Activated CD4-positive, alpha-beta memory T cell treated with anti-CD3 and anti-CD28 coated beads, Interleukin-2, amount 10 ng/mL, durations not matched to agents 7 days and 5 days (primary cell): ENCODE measurements around the gene DZIP1L. TPM values are rescaled to one million over a fixed set of nuclear protein-coding genes. Genes with fewer than 3 reads are reported as not detected.

Source experiments
- CTCF ChIA-PET: fragments of 350-600 bp; sonication (Branson Sonifier 250); formaldehyde crosslinking; loops from one replicate; lab custom pipeline; 2021; ENCODE audit warnings: antibody characterized with exemption, inconsistent platforms; lab: Charles Lee
- POLR2A ChIA-PET: fragments of 350-600 bp; sonication (Branson Sonifier 250); formaldehyde crosslinking; loops from one replicate; lab custom pipeline; 2021; ENCODE audit warnings: antibody characterized with exemption; lab: Charles Lee
- DNase-seq: peaks from one replicate; pipeline ENCODE4 v3.0.0-alpha.2; 2020
- H3K27ac Mint-ChIP-seq: one replicate; pipeline ENCODE4 v1.8.0; 2021; ENCODE audit warnings: mild to moderate bottlenecking, mixed read lengths
- H3K27me3 Mint-ChIP-seq: one replicate; pipeline ENCODE4 v1.8.0; 2021; ENCODE audit warnings: mixed read lengths
- H3K36me3 Mint-ChIP-seq: one replicate; pipeline ENCODE4 v1.8.0; 2021; ENCODE audit warnings: low read depth, mixed read lengths
- H3K4me1 Mint-ChIP-seq: one replicate; pipeline ENCODE4 v1.8.0; 2021; ENCODE audit warnings: mixed read lengths
- H3K4me3 Mint-ChIP-seq: one replicate; pipeline ENCODE4 v1.8.0; 2021; ENCODE audit warnings: mild to moderate bottlenecking, mixed read lengths
- H3K9me3 Mint-ChIP-seq: one replicate; pipeline ENCODE4 v1.8.0; 2021; ENCODE audit warnings: mixed read lengths
- total RNA-seq, 2 experiments: library from RNA; stranded (reverse); gene quantifications; one replicate each; pipeline ENCODE4 v1.2.3, GENCODE V29; 2021

Gene DZIP1L
- total RNA-seq, 2 experiments from 2014 or later = 0.05 TPM; not detected in 1

DNA sequence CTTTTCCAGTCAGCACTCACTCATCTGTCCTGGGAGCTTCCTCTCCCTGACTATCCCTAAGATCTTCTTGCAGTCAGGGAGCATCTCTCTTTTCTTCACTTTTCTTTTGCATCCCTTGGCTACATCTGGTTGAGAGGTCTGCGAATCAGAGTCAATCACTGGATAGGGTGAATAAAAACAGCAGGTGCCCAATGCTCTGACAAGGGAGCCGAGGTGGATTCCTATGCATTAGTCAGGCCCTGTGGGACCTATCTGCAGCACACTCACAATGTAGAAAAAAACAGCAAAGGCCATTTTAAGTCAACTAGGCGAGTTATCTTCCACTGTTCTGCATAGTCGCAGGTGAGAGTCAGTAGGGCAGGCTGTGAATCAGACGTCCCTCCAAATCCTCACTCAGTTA lies 35.5 kb downstream of the DZIP1L start:
- H3K9me3 Mint-ChIP-seq = no peaks in the 10 kb centered on the region
- peaks cover 32% of the 10 kb centered on the region for H3K4me1 Mint-ChIP-seq
- ChIA-PET POLR2A (no interaction called here), CTCF (interaction anchor here (1.5 to 3.9 kb wide), 2 partner anchors 10 to 39 kb away, joined by 4 to 17 read pairs; no protein-coding TSS in a partner anchor)
- no peaks in the 10 kb centered on the region for H3K36me3 Mint-ChIP-seq
- DNase-seq = no peak
- peaks cover 21% of the 10 kb centered on the region for H3K27me3 Mint-ChIP-seq
- no peak overlapping the region for H3K4me3 Mint-ChIP-seq
- no peak overlapping the region for H3K27ac Mint-ChIP-seq

DNA sequence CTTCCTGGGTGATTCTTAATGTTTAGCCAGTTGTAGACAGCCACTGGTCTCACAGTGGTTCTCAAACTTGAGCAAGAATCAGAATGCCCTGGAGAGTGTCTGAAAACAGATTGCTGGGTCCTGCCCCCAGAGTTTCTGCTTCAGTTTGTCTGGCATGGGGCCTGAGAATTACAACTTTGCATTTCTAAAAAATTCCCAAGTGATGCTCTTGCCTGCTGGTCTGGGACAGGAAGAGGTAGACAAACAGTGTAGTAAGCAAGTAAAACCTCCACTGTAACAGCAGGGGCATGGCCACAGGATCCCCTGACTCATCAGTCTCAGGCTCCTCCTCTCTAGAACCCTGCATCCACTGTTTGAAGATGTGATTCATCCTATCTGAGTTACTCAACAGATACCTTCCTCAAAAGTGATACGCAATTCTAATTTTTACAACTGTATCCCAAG lies 36.5 kb downstream of the DZIP1L start:
- no peak overlapping the region for H3K27ac Mint-ChIP-seq

DNA sequence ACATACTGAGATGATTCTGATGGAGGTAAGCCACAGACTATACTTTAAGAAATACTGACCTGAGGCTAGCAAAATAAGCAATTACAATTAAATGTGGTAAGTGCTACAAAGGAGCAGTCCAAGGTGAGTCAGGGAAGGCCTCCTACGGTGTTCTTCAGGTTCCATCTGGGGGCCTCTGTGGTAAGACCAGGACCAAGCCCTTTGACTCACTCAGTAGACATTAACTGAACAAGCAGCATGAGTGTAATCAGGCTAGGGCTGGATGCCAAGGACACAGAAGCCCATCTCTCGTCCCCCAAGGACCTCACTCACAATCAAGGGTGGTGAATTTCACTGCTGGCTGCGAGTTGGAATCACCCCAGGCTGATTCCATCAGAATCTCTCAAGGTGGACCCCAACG lies 37.3 kb downstream of the DZIP1L start:
- Mint-ChIP-seq H3K4me1 (peaks cover 22% of the 10 kb centered on the region), H3K36me3 (no peaks in the 10 kb centered on the region), H3K27me3 (peaks cover 32% of the 10 kb centered on the region), H3K27ac (no peak overlapping the region), H3K9me3 (no peaks in the 10 kb centered on the region), H3K4me3 (no peak overlapping the region)
- DNase-seq = no peak
- ChIA-PET POLR2A (no interaction called here), CTCF (interaction anchor here (1.5 kb wide), 1 partner anchor 40 kb away, joined by 5 read pairs; no protein-coding TSS in a partner anchor)

More for the DNA sequence above, 36.5 kb downstream of the DZIP1L start:
- no peak for DNase-seq
- H3K4me3 Mint-ChIP-seq = no peak overlapping the region
- peaks cover 26% of the 10 kb centered on the region for H3K27me3 Mint-ChIP-seq
- ChIA-PET CTCF (interaction anchor here (1.5 kb wide), 1 partner anchor 40 kb away, joined by 4 read pairs; no protein-coding TSS in a partner anchor), POLR2A (no interaction called here)
- H3K36me3 Mint-ChIP-seq = no peaks in the 10 kb centered on the region
- H3K9me3 Mint-ChIP-seq = no peaks in the 10 kb centered on the region
- peaks cover 30% of the 10 kb centered on the region for H3K4me1 Mint-ChIP-seq

DNA sequence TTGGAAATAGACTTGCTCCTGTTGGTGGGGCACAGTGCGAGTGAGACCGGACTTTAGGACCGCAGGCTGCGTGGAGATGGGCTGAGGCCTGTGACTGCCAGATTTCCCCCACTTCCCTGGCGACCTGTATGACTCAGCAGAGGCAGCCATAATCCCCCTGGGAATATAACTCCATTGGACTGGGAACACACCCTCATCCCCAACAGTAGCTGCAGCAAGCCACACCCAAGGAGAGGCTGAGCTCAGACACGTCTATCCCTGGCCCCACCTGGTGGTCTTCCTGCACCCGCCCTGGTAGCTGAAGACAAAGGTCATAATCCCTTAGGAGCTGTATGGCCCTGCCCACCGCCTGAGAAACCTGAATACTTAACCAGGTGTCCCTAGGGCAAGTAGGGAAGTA lies 42.6 kb downstream of the DZIP1L start:
- H3K36me3 Mint-ChIP-seq = no peaks in the 10 kb centered on the region
- no peak overlapping the region for H3K4me3 Mint-ChIP-seq
- POLR2A ChIA-PET = no interaction called here
- H3K9me3 Mint-ChIP-seq = no peaks in the 10 kb centered on the region
- H3K27ac Mint-ChIP-seq = no peak overlapping the region
- no peak for DNase-seq
- H3K4me1 Mint-ChIP-seq = no peaks in the 10 kb centered on the region
- peaks cover 48% of the 10 kb centered on the region for H3K27me3 Mint-ChIP-seq
- CTCF ChIA-PET = interaction anchor here (0.6 to 1.8 kb wide), 2 partner anchors 45 to 264 kb away, joined by 4 to 9 read pairs; no protein-coding TSS in a partner anchor

DNA sequence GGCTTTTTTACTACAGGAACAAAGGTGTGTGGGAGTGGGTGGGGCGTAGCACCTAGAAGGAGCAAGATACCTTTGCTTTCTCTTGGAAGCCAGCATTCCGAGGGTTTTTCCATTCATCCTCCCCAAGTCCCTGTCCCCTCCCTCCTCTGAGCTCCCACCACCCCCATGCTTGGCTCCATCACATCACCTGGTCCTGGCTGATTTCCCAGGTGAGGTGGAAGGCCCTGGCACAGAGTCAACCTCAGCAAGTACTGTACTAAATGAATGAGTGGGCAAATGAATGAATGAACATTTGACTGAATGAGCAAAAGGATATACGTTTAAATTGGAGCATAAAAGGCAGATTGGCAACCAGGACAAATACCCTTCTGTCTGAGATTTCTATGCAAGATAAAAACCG lies 45.4 kb downstream of the DZIP1L start:
- DNase-seq = no peak
- H3K36me3 Mint-ChIP-seq = no peaks in the 10 kb centered on the region
- H3K27me3 Mint-ChIP-seq = peaks cover 36% of the 10 kb centered on the region
- H3K4me1 Mint-ChIP-seq = peaks cover 19% of the 10 kb centered on the region
- ChIA-PET CTCF (interaction anchor here (0.9 to 3.9 kb wide), 6 partner anchors 10 to 48 kb away, joined by 3 to 57 read pairs (median 6); partner anchors contain the start of gene DZIP1L), POLR2A (no interaction called here)
- H3K9me3 Mint-ChIP-seq = no peaks in the 10 kb centered on the region
- no peak overlapping the region for H3K27ac Mint-ChIP-seq
- no peak overlapping the region for H3K4me3 Mint-ChIP-seq

DNA sequence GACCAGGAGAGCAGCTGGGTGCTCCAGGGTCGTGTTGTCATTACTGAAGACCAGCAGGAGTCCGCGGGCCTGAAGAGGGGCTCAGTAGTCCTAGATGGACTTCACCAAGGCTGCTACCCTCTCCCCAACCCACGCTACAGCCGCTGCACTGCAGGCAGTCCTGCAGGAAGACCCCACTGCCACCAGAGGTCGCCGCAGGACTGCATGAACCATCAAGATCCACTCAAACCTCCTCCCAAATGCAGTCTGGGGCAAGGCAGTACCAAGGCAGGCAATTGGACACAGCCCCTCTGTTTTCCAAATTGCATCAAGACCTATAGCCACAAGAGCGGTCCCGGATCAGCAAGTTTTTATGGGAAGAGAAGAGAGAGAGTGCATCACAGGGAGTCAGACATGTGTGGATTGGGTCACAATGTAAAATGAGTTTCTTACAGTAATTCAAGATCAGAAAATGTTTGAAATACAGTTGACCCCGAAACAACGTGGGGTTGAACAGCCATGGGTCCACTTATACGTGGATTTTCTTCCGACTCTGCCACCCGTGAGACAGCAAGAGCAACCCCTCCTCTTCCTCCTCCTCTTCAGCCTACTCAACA lies 46.7 kb downstream of the DZIP1L start:
- peak; percentile 79 for DNase-seq
- H3K4me3 Mint-ChIP-seq = no peak overlapping the region
- H3K36me3 Mint-ChIP-seq = no peaks in the 10 kb centered on the region
- H3K27me3 Mint-ChIP-seq = peaks cover 36% of the 10 kb centered on the region
- POLR2A ChIA-PET = no interaction called here
- peaks cover 21% of the 10 kb centered on the region for H3K4me1 Mint-ChIP-seq
- H3K27ac Mint-ChIP-seq = no peak overlapping the region
- H3K9me3 Mint-ChIP-seq = no peaks in the 10 kb centered on the region
- CTCF ChIA-PET = interaction anchor here (1.0 to 4.5 kb wide), 6 partner anchors 11 to 49 kb away, joined by 3 to 57 read pairs (median 12); partner anchors contain the start of gene DZIP1L

DNA sequence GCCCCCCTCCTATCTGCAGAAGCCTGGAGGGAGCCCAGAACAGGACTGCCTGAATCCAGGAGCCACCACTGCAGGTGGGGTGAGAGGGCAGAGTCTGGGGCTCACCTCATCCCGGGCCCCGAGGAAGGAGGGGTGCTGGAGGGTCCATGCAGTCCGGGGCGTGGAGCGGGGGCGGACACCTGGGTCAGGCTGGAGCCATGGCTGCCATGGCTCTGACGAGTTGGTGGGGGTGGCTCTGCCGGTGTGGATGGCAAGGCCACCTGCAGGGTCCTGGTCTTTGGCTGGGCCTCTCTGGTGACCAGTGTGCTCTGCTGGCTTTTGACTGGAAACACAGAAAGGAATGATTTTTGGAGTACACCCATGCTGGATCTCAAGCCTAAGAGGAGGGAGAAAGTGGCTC lies 47.4 kb downstream of the DZIP1L start:
- Mint-ChIP-seq H3K36me3 (no peaks in the 10 kb centered on the region), H3K4me3 (no peak overlapping the region), H3K9me3 (no peaks in the 10 kb centered on the region), H3K27ac (no peak overlapping the region), H3K4me1 (peaks cover 21% of the 10 kb centered on the region), H3K27me3 (peaks cover 33% of the 10 kb centered on the region)
- CTCF ChIA-PET = interaction anchor here (1.5 to 4.5 kb wide), 2 partner anchors 14 to 50 kb away, joined by 4 to 51 read pairs; partner anchors contain the start of gene DZIP1L
- POLR2A ChIA-PET = interaction anchor here (1.1 kb wide), 1 partner anchor 15 kb away, joined by 3 read pairs; no protein-coding TSS in a partner anchor
- no peak for DNase-seq

DNA sequence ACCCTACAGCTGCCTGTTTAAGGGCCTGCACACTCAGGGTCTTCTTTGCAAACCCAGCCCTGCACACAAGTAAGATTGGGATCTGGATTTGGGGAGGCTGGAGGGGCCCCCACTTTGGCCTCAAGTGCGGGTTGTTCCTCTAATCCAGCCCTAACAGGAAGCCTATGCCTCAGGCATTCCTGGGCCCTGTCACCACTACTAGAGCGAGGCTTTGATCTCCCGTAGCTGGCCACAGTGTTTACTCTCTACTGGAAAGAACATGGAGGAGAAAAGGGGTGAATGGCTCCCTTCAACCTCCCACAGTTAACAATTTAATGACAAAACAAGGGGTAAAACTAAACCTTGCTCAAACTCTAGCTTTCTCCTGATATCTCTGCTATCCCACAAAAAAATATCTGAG lies 48.4 kb downstream of the DZIP1L start:
- no peak for DNase-seq
- POLR2A ChIA-PET = interaction anchor here (0.7 to 2.1 kb wide), 3 partner anchors 14 to 55 kb away, joined by 3 to 5 read pairs (median 3); no protein-coding TSS in a partner anchor
- CTCF ChIA-PET = interaction anchor here (0.9 to 4.5 kb wide), 5 partner anchors 9 to 51 kb away, joined by 3 to 51 read pairs (median 4); partner anchors contain the start of gene DZIP1L
- Mint-ChIP-seq H3K27ac (no peak overlapping the region), H3K4me1 (peaks cover 21% of the 10 kb centered on the region), H3K27me3 (peaks cover 37% of the 10 kb centered on the region), H3K9me3 (no peaks in the 10 kb centered on the region), H3K36me3 (no peaks in the 10 kb centered on the region), H3K4me3 (no peak overlapping the region)

DNA sequence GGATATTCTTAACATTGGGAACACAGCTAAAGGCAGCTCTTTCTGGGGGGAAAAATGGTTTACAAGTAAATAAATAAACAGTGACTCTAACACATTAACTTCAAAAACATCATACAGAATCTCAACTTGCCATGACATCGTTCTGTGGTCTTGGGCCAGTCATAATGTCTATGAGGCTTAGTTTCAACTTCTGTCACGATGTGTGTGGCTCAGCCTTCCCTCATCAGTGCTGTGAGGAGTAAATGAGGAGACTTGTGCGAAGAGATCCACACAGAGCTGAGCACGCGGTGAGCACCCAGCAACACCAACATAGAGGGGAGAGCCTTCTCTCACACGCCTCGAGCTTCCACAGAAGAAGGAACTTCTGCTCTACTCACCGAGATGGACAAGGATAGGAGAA lies 49.0 kb downstream of the DZIP1L start:
- peaks cover 21% of the 10 kb centered on the region for H3K4me1 Mint-ChIP-seq
- H3K9me3 Mint-ChIP-seq = no peaks in the 10 kb centered on the region
- no peaks in the 10 kb centered on the region for H3K36me3 Mint-ChIP-seq
- ChIA-PET CTCF (interaction anchor here (1.3 to 4.5 kb wide), 5 partner anchors 9 to 52 kb away, joined by 3 to 51 read pairs (median 3); partner anchors contain the start of gene DZIP1L), POLR2A (interaction anchor here (0.7 to 2.1 kb wide), 2 partner anchors 14 to 55 kb away, joined by 3 to 5 read pairs; no protein-coding TSS in a partner anchor)
- H3K4me3 Mint-ChIP-seq = no peak overlapping the region
- H3K27me3 Mint-ChIP-seq = peaks cover 37% of the 10 kb centered on the region
- peak; percentile 42 for DNase-seq
- peak overlapping the region; percentile 27 for H3K27ac Mint-ChIP-seq

DNA sequence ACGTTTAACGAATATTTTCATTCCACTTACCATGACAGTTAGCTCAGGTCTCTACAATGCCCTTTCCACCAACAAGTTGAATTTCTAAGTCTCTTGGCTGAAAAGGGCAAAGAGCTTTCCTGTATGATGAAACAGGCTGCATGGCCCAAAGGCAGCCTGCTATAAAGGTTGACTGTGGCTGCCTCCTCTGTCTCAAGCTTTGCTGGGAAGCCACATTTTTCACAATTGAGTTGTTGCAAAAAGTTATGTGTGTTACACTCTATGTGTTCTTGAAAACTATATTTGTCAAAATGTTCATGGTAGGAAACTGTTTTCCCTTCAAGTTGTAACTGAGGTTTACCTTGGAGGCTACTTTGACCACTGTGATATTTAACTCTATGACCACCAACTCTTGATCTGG lies 49.5 kb downstream of the DZIP1L start:
- peak overlapping the region; percentile 25 for H3K27ac Mint-ChIP-seq
- ChIA-PET POLR2A (interaction anchor here (2.1 kb wide), 1 partner anchor 13 kb away, joined by 5 read pairs; no protein-coding TSS in a partner anchor), CTCF (interaction anchor here (1.4 to 4.5 kb wide), 3 partner anchors 16 to 52 kb away, joined by 3 to 51 read pairs (median 3); partner anchors contain the start of gene DZIP1L)
- no peak for DNase-seq
- H3K9me3 Mint-ChIP-seq = no peaks in the 10 kb centered on the region
- H3K36me3 Mint-ChIP-seq = no peaks in the 10 kb centered on the region
- H3K4me1 Mint-ChIP-seq = peaks cover 21% of the 10 kb centered on the region
- H3K27me3 Mint-ChIP-seq = peaks cover 34% of the 10 kb centered on the region
- no peak overlapping the region for H3K4me3 Mint-ChIP-seq

DNA sequence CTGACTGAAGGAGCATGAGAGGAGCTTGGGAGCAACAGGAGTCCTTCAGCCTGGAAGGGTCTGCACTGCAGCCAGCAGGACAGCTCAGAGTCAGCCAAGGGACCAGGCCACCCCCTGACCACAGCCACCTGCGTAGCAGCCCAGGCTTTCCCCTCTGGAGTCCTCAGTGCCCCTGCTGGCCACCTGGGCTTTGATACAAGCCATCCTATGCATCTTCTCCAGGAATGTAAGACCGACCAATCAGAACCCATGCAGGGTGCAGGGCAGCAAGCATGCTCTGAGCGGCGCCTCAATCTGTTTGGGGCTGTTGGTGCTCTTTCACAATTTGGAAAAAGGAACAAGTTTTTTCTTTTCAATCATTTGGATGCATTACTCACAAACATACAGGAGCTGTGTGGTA lies 52.0 kb downstream of the DZIP1L start:
- H3K27ac Mint-ChIP-seq = no peak overlapping the region
- H3K27me3 Mint-ChIP-seq = peaks cover 20% of the 10 kb centered on the region
- H3K4me3 Mint-ChIP-seq = no peak overlapping the region
- ChIA-PET POLR2A (no interaction called here), CTCF (no interaction called here)
- DNase-seq = no peak
- H3K4me1 Mint-ChIP-seq = peaks cover 21% of the 10 kb centered on the region
- no peaks in the 10 kb centered on the region for H3K36me3 Mint-ChIP-seq
- H3K9me3 Mint-ChIP-seq = no peaks in the 10 kb centered on the region

DNA sequence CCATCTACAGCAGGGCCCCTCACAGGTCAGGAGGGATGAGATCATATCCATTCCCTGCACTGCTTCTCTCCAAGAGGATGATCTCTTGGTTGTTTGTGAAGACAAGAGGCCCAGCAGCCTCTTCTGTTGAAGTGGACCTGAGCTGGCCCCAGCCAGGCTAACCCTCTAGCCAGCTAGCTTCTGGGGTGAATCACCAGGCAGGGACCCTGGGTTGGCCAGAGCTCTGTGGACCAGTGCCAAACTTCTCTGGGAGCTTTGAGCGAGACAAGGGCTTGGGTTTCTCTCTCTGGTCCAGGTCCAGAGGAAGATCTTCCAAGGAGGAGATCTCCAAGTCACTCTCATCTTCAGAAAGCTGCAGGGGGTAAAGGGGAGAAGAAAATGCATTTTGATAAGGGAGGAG lies 52.8 kb downstream of the DZIP1L start:
- Mint-ChIP-seq H3K4me3 (no peak overlapping the region), H3K4me1 (peaks cover 21% of the 10 kb centered on the region), H3K9me3 (no peaks in the 10 kb centered on the region), H3K27ac (no peak overlapping the region), H3K36me3 (no peaks in the 10 kb centered on the region), H3K27me3 (peaks cover 22% of the 10 kb centered on the region)
- POLR2A ChIA-PET = no interaction called here
- CTCF ChIA-PET = no interaction called here
- DNase-seq = no peak

DNA sequence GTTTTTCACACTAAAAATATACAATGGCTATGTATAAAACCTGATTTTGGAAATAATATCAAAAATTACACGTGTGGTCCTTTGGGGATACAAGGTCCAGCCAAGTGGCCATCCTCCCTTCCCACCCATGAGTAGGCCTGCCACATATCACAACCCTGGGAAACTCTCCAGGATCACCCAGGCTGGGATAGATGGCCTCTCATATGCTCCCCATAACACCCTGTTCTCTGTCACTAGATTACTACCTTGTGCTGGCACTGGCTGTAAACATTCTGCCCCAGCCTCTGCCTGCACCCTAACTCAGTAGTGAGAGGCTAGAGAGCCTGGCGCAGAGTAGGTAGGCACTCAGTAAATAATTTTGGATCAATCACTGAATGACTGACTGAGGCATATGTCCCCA lies 53.4 kb downstream of the DZIP1L start:
- H3K36me3 Mint-ChIP-seq = no peaks in the 10 kb centered on the region
- DNase-seq = no peak
- H3K9me3 Mint-ChIP-seq = no peaks in the 10 kb centered on the region
- no peak overlapping the region for H3K4me3 Mint-ChIP-seq
- POLR2A ChIA-PET = no interaction called here
- CTCF ChIA-PET = interaction anchor here (1.2 kb wide), 1 partner anchor 9 kb away, joined by 3 read pairs; no protein-coding TSS in a partner anchor
- peaks cover 20% of the 10 kb centered on the region for H3K4me1 Mint-ChIP-seq
- H3K27ac Mint-ChIP-seq = no peak overlapping the region
- H3K27me3 Mint-ChIP-seq = peaks cover 26% of the 10 kb centered on the region
